Neural crest cell (in vitro differentiated cells): ENCODE results near the gene MT1HL1. TPM values are rescaled to one million over a fixed set of nuclear protein-coding genes. Genes with fewer than 3 reads are reported as not detected.

Experiments
- DNase-seq: peaks from one replicate; pipeline ENCODE4 v3.0.0; 2021; ENCODE audit warnings: low read depth, mixed read lengths, low spot score
- H3K27ac Mint-ChIP-seq: one replicate; pipeline ENCODE4 v1.8.0; 2021; ENCODE audit warnings: mild to moderate bottlenecking, mixed read lengths; ENCODE audit not compliant: unreplicated experiment
- H3K27me3 Mint-ChIP-seq: 2 replicates; pipeline ENCODE4 v1.8.0; 2021; ENCODE audit warnings: low read depth, mild to moderate bottlenecking, mixed read lengths
- H3K36me3 Mint-ChIP-seq: 2 replicates; pipeline ENCODE4 v1.8.0; 2021; ENCODE audit warnings: low read depth, mild to moderate bottlenecking, mixed read lengths
- H3K4me1 Mint-ChIP-seq: 2 replicates; pipeline ENCODE4 v1.8.0; 2021; ENCODE audit warnings: mixed read lengths
- H3K4me3 Mint-ChIP-seq: one replicate; pipeline ENCODE4 v1.8.0; 2021; ENCODE audit warnings: mild to moderate bottlenecking, mixed read lengths
- H3K9me3 Mint-ChIP-seq: 2 replicates; pipeline ENCODE4 v1.8.0; 2021; ENCODE audit warnings: mixed read lengths
- CTCF ChIP-seq: fragments of 200-600 bp; sonication (generic); conservative IDR thresholded peaks from 2 replicates; pipeline ENCODE4 v1.5.0; 2021; ENCODE audit warnings: antibody characterized with exemption, mild to moderate bottlenecking
- total RNA-seq: library from RNA; stranded (reverse); gene quantifications from 2 replicates; pipeline ENCODE4 v1.2.1, GENCODE V29; 2021

MT1HL1 gene
- total RNA-seq, 1 donor from 2014 or later: not detected

GRCh38 chr1:237009611-237010010 is 5.4 kb upstream of the MT1HL1 start:
- H3K9me3 Mint-ChIP-seq: no peaks in the 10 kb centered on the region
- H3K4me3 Mint-ChIP-seq: no peak overlapping the region
- no peak overlapping the region for H3K27ac Mint-ChIP-seq
- H3K4me1 Mint-ChIP-seq: no peaks in the 10 kb centered on the region
- H3K36me3 Mint-ChIP-seq: no peaks in the 10 kb centered on the region
- no peak for TF ChIP-seq CTCF
- no peaks in the 10 kb centered on the region for H3K27me3 Mint-ChIP-seq
- no peak for DNase-seq

GRCh38 chr1:237007147-237007881 is 3.1 kb upstream of the MT1HL1 start:
- TF ChIP-seq CTCF: no peak
- H3K27ac Mint-ChIP-seq: no peak overlapping the region
- H3K9me3 Mint-ChIP-seq: no peaks in the 10 kb centered on the region
- no peak overlapping the region for H3K4me3 Mint-ChIP-seq
- DNase-seq: no peak
- peaks cover 4% of the 10 kb centered on the region for H3K27me3 Mint-ChIP-seq
- H3K36me3 Mint-ChIP-seq: no peaks in the 10 kb centered on the region
- H3K4me1 Mint-ChIP-seq: no peaks in the 10 kb centered on the region

GRCh38 chr1:237005674-237006073 is 1.4 kb upstream of the MT1HL1 start:
- no peaks in the 10 kb centered on the region for H3K36me3 Mint-ChIP-seq
- H3K4me3 Mint-ChIP-seq: no peak overlapping the region
- no peak for DNase-seq
- H3K27me3 Mint-ChIP-seq: peaks cover 7% of the 10 kb centered on the region
- no peak for TF ChIP-seq CTCF
- H3K9me3 Mint-ChIP-seq: no peaks in the 10 kb centered on the region
- H3K27ac Mint-ChIP-seq: no peak overlapping the region
- no peaks in the 10 kb centered on the region for H3K4me1 Mint-ChIP-seq

GRCh38 chr1:237003516-237003915 is 725 bp downstream of the MT1HL1 start:
- H3K36me3 Mint-ChIP-seq: no peaks in the 10 kb centered on the region
- peaks cover 7% of the 10 kb centered on the region for H3K27me3 Mint-ChIP-seq
- H3K9me3 Mint-ChIP-seq: no peaks in the 10 kb centered on the region
- no peak for DNase-seq
- no peak overlapping the region for H3K27ac Mint-ChIP-seq
- H3K4me1 Mint-ChIP-seq: no peaks in the 10 kb centered on the region
- TF ChIP-seq CTCF: no peak
- H3K4me3 Mint-ChIP-seq: no peak overlapping the region

- H3K36me3 Mint-ChIP-seq: no peaks in the 10 kb centered on the region
- no peak for TF ChIP-seq CTCF
- peaks cover 7% of the 10 kb centered on the region for H3K27me3 Mint-ChIP-seq
- no peaks in the 10 kb centered on the region for H3K9me3 Mint-ChIP-seq
- H3K4me3 Mint-ChIP-seq: no peak overlapping the region
- no peak for DNase-seq
- no peaks in the 10 kb centered on the region for H3K4me1 Mint-ChIP-seq
- no peak overlapping the region for H3K27ac Mint-ChIP-seq
Observed at GRCh38 chr1:237000191-237000590, 4.0 kb downstream of the MT1HL1 start.
